HG02981 (cell line): ENCODE results near the gene NXNL1.
"Not testable (repeated sequence)": the region's sequence is repeated elsewhere in the genome, so short reads cannot be mapped to it uniquely, and the experiment has no call there.

Experiments
- ATAC-seq: cut with Tn5 transposase; IDR thresholded peaks from one replicate; pipeline ENCODE4 v1.9.1; 2021; ENCODE audit warnings: mild to moderate bottlenecking, moderate library complexity; ENCODE audit not compliant: unreplicated experiment

The NXNL1 gene

DNA sequence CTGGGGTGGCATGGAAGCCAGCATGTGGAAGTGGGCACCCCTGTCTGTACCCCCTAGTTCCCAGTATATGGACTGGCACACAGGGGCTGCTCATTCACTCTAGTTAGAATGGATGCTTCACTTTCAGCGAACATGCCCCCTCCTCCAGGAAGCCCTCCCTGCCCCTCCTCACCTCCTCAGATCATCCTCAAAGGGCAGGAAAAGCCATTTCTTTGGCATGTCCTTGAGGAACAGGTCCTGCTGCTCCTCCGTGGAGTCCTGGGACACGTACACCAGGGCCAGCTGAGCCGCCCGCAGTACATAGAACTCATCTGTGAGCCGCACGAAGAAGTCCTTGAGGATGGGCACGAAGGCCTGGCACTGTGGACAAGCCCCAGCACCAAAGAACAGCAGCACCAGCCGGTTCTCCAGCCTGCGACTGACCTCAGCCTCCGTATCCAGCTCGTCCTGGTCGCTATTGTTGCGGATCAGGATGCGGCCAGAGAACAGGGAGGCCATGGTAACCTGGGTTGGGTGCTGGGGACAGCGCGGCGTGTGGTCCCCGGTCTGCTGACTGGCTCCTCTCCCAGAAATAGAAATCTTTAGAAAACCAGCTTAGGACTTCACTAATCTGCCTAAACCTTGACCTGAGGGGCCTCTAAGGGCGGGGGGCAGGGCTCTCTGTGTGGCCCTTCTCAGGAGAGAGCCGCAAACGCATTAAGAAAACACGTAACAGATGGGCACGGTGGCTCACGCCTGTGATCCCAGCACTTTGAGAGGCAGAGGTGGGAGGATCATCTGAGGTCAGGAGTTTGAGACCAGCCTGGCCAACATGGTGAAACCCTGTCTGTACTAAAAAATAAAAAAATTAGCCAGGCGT lies at the start of gene NXNL1:
TSS of gene NXNL1 (minus strand) at position 555 of the 859 bp plus-strand sequence. CDS start at position 498, 57 bp downstream.
- no peak for ATAC-seq

GRCh38 chr19:17508558-17508933 lies 47.8 kb upstream of the NXNL1 start:
- not testable (repeated sequence) for ATAC-seq

DNA sequence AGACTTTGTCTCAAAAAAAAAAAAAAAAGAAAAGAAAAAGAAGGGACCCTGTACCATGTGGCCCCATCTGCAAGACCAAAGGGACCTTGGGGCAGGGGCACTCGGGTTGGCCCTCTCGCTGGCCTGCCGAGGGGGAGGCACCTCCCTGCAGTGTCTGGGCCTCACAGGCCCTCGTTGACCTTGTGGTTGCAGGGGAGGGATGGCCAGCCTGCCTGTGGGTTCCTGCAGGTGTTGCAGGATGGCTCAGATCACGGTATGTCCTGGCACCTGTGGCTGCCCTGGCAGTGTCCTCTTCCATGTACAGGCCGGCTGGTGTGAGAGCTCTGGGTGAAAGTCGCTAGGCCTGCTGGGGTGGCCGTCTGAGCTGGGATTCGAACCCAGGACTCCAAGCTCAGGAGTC lies 46.0 kb upstream of the NXNL1 start:
- no peak for ATAC-seq

DNA sequence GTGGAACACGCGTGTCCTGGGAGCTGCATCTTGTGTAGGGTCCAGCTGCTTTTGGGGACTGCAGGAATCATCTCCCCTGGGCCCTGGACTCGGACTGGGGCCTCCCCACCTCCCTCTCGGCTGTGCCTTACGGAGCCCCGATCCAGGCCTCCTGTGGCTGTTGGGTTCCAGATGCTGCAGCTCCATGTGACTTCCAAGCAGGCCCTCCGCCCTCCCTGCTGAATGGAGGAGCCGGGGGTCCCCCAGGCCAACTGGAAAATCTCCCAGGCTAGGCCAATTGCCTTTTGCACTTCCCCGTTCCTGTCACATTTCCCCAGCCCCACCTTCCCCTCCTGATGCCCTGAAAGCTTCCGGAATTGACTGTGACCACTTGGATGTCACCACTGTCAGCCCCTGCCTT lies 44.5 kb upstream of the NXNL1 start:
- no peak for ATAC-seq

GRCh38 chr19:17504456-17504855 lies 43.7 kb upstream of the NXNL1 start:
- ATAC-seq: no peak

DNA sequence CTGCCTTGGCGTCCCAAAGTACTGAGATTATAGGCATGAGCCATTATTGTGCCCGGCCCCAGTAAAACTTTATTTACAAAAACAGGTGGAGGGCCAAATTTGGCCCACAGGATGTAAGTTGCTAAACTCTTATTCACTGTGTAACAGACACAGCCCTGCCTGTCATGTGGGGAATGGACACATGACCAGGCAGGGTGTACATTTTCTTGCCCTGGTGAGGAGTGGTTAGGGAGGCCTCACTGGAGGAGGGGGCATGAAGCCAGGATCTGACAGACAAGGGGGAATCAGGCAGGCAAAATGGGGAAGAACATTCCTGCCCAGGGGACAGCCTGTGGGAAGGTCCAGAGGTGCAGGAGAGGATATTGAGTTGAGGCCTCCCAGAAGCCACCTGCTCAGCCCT lies 43.3 kb upstream of the NXNL1 start:
- ATAC-seq: no peak

DNA sequence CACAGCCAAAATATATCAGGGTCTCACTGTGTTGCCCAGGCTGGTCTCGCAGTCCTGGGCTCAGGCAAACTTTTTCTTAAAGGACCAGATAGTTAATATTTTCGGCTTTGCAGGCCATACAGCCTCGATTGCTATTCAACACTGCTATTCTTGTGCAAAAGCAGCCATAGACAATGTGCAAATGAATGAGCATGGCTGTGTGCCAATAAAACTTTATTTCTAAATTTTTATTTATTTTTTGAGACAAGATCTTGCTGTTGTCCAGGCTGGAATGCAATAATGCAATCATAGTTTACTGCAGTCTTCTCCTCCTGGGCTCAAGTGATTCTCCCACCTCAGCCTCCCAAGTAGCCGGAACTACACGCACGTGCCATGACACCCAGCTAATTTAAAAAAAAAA lies 42.5 kb upstream of the NXNL1 start:
- ATAC-seq: no peak

GRCh38 chr19:17500447-17501198 lies 39.9 kb upstream of the NXNL1 start:
- ATAC-seq: no peak

- ATAC-seq: no peak
Observed at GRCh38 chr19:17499648-17500446, 39.1 kb upstream of the NXNL1 start.

- ATAC-seq: not testable (repeated sequence)
Observed at GRCh38 chr19:17499025-17499424, 38.3 kb upstream of the NXNL1 start.

- ATAC-seq: no peak
Observed at GRCh38 chr19:17497149-17497798, 36.5 kb upstream of the NXNL1 start.

- ATAC-seq: peak; percentile 68
Observed at GRCh38 chr19:17496337-17496997, 35.7 kb upstream of the NXNL1 start.

GRCh38 chr19:17495639-17496296 lies 35.0 kb upstream of the NXNL1 start:
- no peak for ATAC-seq

DNA sequence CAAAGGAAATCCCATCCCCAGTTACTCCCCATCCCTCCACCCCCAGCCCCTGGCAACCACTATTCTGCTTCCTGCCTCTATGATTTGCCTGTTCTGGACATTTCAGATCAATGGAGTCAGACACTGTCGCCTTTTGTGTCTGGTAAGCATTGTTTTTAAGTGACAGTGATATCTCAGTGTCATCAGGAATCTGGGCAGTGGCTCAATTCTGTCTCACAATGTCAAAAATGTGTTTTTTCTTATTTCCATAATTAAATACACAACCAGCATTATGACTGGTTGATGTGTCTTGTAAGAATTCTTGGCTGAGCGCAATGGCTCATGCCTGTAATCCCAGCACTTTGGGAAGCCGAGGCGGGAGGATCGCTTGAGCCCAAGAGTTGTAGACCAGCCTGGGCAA lies 30.6 kb upstream of the NXNL1 start:
- no peak for ATAC-seq

DNA sequence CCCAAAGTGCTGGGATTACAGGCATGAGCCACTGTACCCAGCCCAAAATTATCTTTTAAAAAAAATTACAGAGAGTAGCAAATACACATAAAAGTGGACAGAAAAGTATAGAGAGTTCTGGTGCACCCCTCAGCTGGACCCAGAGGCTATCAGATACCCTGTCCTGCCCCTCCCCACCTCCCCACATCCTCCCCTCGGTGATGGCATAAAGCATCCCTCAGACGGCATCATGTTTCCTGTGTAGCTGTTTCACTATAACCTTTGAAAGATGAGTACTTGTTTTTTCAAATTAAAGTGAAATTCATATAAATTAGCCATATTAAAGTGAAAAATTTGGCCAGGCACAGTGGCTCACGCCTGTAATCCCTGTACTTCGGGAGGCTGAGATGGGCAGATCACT lies 29.7 kb upstream of the NXNL1 start:
- no peak for ATAC-seq

GRCh38 chr19:17489392-17490030 lies 28.8 kb upstream of the NXNL1 start:
- no peak for ATAC-seq

DNA sequence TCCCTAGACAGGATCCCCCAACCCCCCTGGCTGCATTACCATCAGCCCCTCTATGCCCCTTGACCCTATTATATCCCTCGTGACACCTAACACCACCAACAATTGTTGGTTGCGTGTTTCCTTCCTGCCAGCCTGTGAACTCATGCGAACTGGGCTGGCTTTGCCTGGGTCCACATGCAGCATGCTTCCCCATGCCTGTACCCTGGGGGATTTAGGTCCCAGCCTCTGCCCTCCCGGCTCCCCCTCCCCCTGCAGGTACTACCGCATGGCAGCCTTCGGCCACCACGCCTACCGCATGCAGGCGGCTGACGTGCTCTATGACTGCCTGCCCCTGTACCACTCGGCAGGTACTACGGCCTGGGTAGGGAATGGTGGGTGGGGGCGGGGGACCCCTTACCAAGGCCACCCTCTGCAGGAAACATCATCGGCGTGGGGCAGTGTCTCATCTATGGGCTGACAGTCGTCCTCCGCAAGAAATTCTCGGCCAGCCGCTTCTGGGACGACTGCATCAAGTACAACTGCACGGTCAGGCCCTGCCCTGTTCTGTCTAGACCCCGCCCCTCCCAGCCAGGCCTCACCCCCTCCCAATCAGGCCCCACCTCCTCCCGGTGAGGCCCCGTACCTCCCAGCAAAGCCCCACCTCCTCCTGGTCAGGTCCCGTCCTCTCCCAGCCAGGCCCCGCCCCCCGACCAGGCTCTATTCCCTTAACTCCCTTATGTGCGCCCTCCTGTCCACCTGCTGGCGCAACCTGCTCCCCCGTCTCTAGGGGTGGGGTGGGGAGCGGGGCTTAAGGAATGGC lies 28.1 kb upstream of the NXNL1 start:
- no peak for ATAC-seq

DNA sequence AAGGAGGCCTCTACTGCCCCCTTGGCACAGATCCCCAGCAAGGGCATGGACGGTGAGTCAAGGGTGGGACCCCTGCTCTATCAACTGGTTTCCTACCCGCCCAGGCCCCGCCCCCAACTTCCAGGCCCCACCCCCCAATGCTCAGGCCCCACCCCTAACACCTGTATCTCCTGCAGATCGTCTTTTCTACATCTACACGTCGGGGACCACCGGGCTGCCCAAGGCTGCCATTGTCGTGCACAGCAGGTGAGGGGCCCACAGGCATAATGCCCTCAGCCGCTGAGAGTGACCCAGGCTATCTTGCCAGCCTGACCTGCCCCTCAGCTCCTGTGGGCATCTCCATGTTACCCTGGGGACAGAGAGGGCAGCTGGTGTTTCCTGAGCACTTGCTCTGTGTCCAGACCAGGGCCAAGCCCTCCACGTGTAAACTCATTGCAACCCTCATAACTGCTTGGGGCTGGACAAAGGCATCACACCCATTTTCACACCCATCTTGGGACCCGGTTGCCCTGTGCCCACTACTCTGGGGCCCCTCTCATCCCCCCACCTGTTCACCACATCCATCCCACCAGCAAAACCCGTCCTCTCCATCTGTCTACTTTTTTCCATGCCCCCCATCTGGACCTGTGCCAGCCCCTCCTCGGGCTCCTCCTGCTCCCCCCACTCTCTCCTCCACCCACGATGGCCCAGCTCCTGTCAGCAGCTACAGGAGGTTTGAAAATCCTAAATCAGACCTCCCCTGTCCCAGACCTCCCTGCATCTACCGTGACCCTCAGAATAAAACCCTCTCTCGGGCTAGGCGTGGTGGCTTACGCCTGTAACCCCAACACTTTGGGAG lies 26.8 kb upstream of the NXNL1 start:
- ATAC-seq: no peak
